ENCODE data around the gene KAZN. TPM values are rescaled to one million over a fixed set of nuclear protein-coding genes. Genes with fewer than 3 reads are reported as not detected.

The KAZN gene
- total and polyA plus RNA-seq, 4 experiments from 2014 or later = 0.08 to 0.47 TPM; not detected in 2

DNA sequence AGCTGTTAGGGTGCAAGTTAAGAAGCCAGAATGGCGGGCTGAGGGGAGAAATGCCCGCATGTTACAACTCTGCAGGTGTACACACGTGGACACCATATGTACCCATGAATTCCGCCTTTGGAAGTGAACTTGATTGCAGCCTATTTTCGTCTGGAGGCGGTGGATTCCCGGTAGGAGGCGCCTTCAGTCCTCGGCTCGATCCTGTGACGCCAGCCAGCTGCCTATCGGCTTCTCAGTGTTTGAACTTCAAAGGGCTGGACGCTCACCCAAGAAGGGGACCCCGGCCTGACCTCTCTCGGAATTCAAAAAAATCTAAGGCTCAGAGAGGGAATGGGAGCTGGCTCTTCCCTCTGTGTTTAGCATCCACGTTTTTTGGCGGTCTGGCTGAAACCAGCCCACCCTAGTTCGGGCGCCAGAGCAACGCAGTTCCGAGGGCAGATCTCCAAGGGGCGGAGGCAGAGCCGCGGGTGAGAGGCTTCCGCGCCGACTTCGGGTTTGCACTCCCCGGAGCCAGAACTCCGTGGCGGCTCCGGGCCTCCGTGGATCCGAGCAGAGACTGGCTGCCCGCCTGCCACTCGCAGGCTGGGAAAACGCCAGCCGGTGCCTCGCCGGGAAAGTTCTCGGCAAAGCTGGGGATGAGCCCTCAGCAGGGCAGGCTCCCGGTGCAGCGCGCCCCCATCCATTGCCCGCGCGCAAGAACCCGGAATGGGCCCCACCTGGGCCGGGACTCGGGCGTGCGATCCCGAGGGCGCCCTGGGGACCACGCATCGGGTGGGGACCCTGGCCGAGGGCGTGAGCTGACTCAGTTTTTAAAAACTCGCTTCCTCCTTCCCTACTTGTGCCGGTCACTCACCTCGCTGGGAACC, 554.1 kb downstream of the KAZN start:
- H3K4me3 Mint-ChIP-seq = peak overlapping the region in 7 of 8 donors; percentile 24 to 78 (median 70)
- H3K27ac ChIP-seq (ENCODE audit: low read depth, low read length) = no peak overlapping the region
- no peak overlapping the region for H3K27ac Mint-ChIP-seq
- H3K4me1 ChIP-seq (ENCODE audit: insufficient read depth, low read length) = peaks cover 24% of the 10 kb centered on the region
- peaks cover 0 to 3% of the 10 kb centered on the region in 2 donors for H3K36me3 Mint-ChIP-seq
- H3K36me3 ChIP-seq (ENCODE audit: insufficient read depth, low read length) = no peaks in the 10 kb centered on the region
- intact Hi-C loops (cut with micrococcal nuclease) = no loop called here
- POLR2A ChIA-PET (ENCODE audit: partially characterized antibody) = no interaction called here
- peaks cover 12% of the 10 kb centered on the region for H3K27me3 ChIP-seq (ENCODE audit: insufficient read depth, low read length)
- DNase-seq = no peak
- H3K9me3 Mint-ChIP-seq = peaks cover 0 to 5% (median under 1%) of the 10 kb centered on the region in 8 donors
- CTCF ChIA-PET (ENCODE audit: partially characterized antibody) = no interaction called here
- peaks cover 40 to 44% of the 10 kb centered on the region in 2 donors for H3K27me3 Mint-ChIP-seq
- peaks cover 8 to 40% (median 21%) of the 10 kb centered on the region in 4 donors for H3K4me1 Mint-ChIP-seq
- H3K9me3 ChIP-seq (ENCODE audit: control insufficient read depth in 1 of 2, low read length in 2 of 2) = no peaks in the 10 kb centered on the region
- no peak overlapping the region for H3K4me3 ChIP-seq (ENCODE audit: low read length in 2 of 2)

DNA sequence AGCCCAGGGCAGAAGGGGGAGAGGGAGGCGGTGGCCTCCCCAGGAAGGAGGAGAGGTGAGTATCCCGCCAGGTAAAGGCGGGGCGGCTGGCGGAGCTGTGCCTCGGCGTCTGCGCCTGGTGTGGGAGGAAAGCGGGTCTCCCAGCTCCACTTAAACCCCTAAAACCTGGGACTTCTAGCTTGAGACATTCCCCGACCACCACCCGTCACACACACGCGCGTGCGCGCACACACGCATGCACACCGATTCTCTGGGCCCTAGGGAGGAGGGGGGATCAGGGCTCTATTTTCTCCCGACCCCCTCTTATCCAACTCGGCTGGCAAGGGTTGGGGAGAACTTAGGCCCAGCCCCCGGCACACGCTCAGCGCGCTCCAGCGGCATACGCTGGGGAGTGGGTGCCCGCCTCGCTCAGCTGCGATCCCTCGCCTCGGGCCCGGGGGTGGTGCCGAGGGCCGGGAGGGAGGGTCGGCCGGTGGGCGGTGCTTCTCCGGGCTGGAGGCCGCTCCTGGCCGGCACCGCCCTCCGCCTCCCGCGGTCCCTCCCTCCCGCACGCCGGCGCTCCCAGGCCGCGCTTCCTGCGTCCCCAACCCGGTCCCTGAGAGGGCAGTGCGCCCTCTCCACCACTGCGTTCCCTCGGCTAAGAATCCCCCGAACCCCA, 554.8 kb downstream of the KAZN start, which contains the start of gene TMEM51:
TSS of gene TMEM51 (plus strand) at position 564 of the 658 bp plus-strand sequence. CDS start 61,341 bp downstream, outside the sequence.
- H3K27me3 ChIP-seq (ENCODE audit: insufficient read depth, low read length) = peaks cover 12% of the 10 kb centered on the region
- peaks cover 24% of the 10 kb centered on the region for H3K4me1 ChIP-seq (ENCODE audit: insufficient read depth, low read length)
- peak within 1 kb of the TSS in 1 of 7 donors; percentile 32 for H3K27ac Mint-ChIP-seq
- H3K9me3 Mint-ChIP-seq = peaks cover 0 to 5% (median under 1%) of the 10 kb centered on the region in 8 donors
- no peaks in the 10 kb centered on the region for H3K9me3 ChIP-seq (ENCODE audit: control insufficient read depth in 1 of 2, low read length in 2 of 2)
- CTCF ChIA-PET (ENCODE audit: partially characterized antibody) = interaction anchor here (1.3 kb wide), 1 partner anchor 24 kb away, joined by 3 read pairs; no protein-coding TSS in a partner anchor
- H3K4me1 Mint-ChIP-seq = peaks cover 8 to 40% (median 22%) of the 10 kb centered on the region in 4 donors
- peak within 1 kb of the TSS; percentile 52 to 85 (median 72) for H3K4me3 Mint-ChIP-seq
- H3K27ac ChIP-seq (ENCODE audit: low read depth, low read length) = no peak within 1 kb of the TSS
- intact Hi-C loops (cut with micrococcal nuclease) = no loop called here
- no peaks in the 10 kb centered on the region for H3K36me3 ChIP-seq (ENCODE audit: insufficient read depth, low read length)
- H3K36me3 Mint-ChIP-seq = peaks cover 0 to 3% of the 10 kb centered on the region in 2 donors
- peaks cover 33 to 38% of the 10 kb centered on the region in 2 donors for H3K27me3 Mint-ChIP-seq
- no peak for DNase-seq
- POLR2A ChIA-PET (ENCODE audit: partially characterized antibody) = no interaction called here
- H3K4me3 ChIP-seq (ENCODE audit: low read length in 2 of 2) = no peak within 1 kb of the TSS

DNA sequence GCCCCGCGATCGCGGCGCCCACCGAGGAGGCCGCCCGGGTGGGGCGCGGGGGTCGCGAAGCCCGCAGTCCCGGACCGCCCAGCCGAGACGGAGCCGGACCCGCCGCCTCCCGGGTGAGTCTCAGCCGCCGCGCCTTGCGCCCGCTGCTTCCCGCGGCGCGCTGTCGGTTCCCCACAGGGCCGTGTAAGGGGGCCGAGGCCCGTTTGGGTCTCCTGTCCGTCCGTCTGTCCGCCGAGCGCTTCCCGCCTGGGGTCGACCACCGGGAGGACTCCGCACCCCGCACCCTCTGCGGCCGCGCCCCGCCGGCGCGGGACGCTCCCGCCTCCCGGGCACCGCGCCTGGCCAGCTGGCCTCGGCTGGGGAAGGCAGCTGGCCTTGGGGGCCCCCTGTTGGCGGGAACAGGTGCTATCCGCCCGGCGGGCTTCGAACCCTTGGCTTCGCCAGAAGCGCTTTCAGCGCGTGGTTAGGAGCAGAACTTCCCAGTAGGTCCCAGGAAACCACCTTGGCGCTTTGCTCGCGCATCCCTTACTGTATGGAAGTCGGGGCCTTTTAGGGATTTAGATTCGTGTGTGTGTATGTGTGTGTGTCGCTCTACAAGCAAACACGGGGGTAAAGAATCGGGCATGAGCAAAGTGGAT, 555.5 kb downstream of the KAZN start:
- H3K36me3 Mint-ChIP-seq = peaks cover 0 to 3% of the 10 kb centered on the region in 2 donors

DNA sequence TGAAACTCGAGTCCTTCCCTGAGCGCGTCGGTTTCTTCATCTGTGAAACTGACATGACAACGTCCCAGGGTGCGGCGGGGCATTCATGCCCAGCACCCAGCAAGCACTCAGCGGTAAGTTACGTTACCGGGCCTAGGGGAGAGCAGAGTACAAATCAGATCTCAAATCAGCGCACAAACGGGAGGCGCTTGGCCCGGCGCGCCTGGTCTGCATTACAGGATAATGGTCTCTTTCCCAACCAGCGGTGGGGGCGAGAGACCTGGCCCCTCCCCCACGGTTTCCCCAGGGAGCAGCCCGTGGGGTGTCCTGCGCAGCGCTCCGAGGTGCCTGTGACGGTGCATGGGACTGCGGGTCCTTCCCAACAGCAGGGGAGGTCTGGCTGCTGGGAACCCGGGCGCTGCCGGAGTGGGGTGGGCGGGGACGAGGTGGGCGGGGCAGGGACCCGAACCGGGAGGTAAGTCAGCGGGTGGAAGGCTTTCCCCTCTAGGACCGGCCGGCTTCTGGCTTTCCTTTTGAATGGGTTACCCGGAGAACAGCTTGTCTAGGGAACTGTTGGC, 556.1 kb downstream of the KAZN start:
- no peak for DNase-seq
- H3K27ac Mint-ChIP-seq = no peak overlapping the region
- intact Hi-C loops (cut with micrococcal nuclease) = no loop called here
- H3K9me3 ChIP-seq (ENCODE audit: control insufficient read depth in 1 of 2, low read length in 2 of 2) = no peaks in the 10 kb centered on the region
- H3K4me3 ChIP-seq (ENCODE audit: low read length in 2 of 2) = no peak overlapping the region
- H3K36me3 Mint-ChIP-seq = peaks cover 0 to 3% of the 10 kb centered on the region in 2 donors
- peaks cover 24% of the 10 kb centered on the region for H3K4me1 ChIP-seq (ENCODE audit: insufficient read depth, low read length)
- CTCF ChIA-PET (ENCODE audit: partially characterized antibody) = interaction anchor here (1.1 to 1.3 kb wide), 2 partner anchors 25 to 26 kb away, joined by 3 read pairs; no protein-coding TSS in a partner anchor
- peaks cover 28 to 34% of the 10 kb centered on the region in 2 donors for H3K27me3 Mint-ChIP-seq
- H3K27me3 ChIP-seq (ENCODE audit: insufficient read depth, low read length) = peaks cover 12% of the 10 kb centered on the region
- H3K36me3 ChIP-seq (ENCODE audit: insufficient read depth, low read length) = no peaks in the 10 kb centered on the region
- H3K4me1 Mint-ChIP-seq = peaks cover 8 to 40% (median 22%) of the 10 kb centered on the region in 4 donors
- no peak overlapping the region for H3K27ac ChIP-seq (ENCODE audit: low read depth, low read length)
- H3K4me3 Mint-ChIP-seq = peak overlapping the region; percentile 22 to 85 (median 70)
- POLR2A ChIA-PET (ENCODE audit: partially characterized antibody) = no interaction called here
- peaks cover 0 to 5% (median under 1%) of the 10 kb centered on the region in 8 donors for H3K9me3 Mint-ChIP-seq

More for the DNA sequence above, 555.5 kb downstream of the KAZN start:
- Histone ChIP-seq H3K27me3 (ENCODE audit: insufficient read depth, low read length) (peaks cover 12% of the 10 kb centered on the region), H3K4me3 (ENCODE audit: low read length in 2 of 2) (no peak overlapping the region), H3K9me3 (ENCODE audit: control insufficient read depth in 1 of 2, low read length in 2 of 2) (no peaks in the 10 kb centered on the region), H3K27ac (ENCODE audit: low read depth, low read length) (no peak overlapping the region), H3K36me3 (ENCODE audit: insufficient read depth, low read length) (no peaks in the 10 kb centered on the region), H3K4me1 (ENCODE audit: insufficient read depth, low read length) (peaks cover 24% of the 10 kb centered on the region)
- ChIA-PET POLR2A (ENCODE audit: partially characterized antibody) (no interaction called here), CTCF (ENCODE audit: partially characterized antibody) (interaction anchor here (1.3 kb wide), 1 partner anchor 25 kb away, joined by 3 read pairs; no protein-coding TSS in a partner anchor)
- DNase-seq = no peak
- Mint-ChIP-seq H3K4me3 (peak overlapping the region; percentile 22 to 85 (median 70)), H3K27ac (peak overlapping the region in 1 of 7 donors; percentile 32), H3K9me3 (peaks cover 0 to 5% (median under 1%) of the 10 kb centered on the region in 8 donors), H3K27me3 (peaks cover 29 to 35% of the 10 kb centered on the region in 2 donors), H3K4me1 (peaks cover 8 to 40% (median 22%) of the 10 kb centered on the region in 4 donors)
- intact Hi-C loops (cut with micrococcal nuclease) = no loop called here

DNA sequence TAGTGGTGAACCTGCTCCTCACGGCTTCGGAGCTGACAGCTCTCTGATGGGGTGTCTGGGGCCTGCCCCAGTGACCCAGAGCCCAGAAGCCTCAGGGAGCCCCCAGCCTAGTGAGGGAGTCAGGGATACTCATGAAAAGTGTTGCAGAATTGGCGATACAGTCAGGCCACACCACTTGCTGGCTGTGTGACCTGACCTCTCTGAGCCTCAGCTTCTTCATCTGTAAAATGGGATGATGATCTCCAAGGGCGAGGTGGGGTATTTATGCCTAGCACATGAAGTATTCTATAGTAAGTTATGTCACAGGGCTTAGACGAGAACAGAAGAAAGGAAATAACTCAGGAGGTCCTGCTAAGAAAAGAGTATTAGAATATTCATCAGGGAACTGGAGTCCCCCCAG, 556.7 kb downstream of the KAZN start:
- Mint-ChIP-seq H3K9me3 (peaks cover 0 to 5% (median under 1%) of the 10 kb centered on the region in 8 donors), H3K4me3 (peak overlapping the region in 7 of 8 donors; percentile 55 to 83 (median 77)), H3K27ac (no peak overlapping the region), H3K4me1 (peaks cover 8 to 40% (median 22%) of the 10 kb centered on the region in 4 donors), H3K27me3 (peaks cover 23 to 29% of the 10 kb centered on the region in 2 donors), H3K36me3 (peaks cover 0 to 3% of the 10 kb centered on the region in 2 donors)
- no peaks in the 10 kb centered on the region for H3K9me3 ChIP-seq (ENCODE audit: control insufficient read depth in 1 of 2, low read length in 2 of 2)
- peaks cover 12% of the 10 kb centered on the region for H3K27me3 ChIP-seq (ENCODE audit: insufficient read depth, low read length)
- H3K36me3 ChIP-seq (ENCODE audit: insufficient read depth, low read length) = no peaks in the 10 kb centered on the region
- peaks cover 24% of the 10 kb centered on the region for H3K4me1 ChIP-seq (ENCODE audit: insufficient read depth, low read length)
- intact Hi-C loops (cut with micrococcal nuclease) = no loop called here
- H3K4me3 ChIP-seq (ENCODE audit: low read length in 2 of 2) = no peak overlapping the region
- no peak for DNase-seq
- no peak overlapping the region for H3K27ac ChIP-seq (ENCODE audit: low read depth, low read length)
- CTCF ChIA-PET (ENCODE audit: partially characterized antibody) = interaction anchor here (1.1 kb wide), 1 partner anchor 27 kb away, joined by 3 read pairs; no protein-coding TSS in a partner anchor
- POLR2A ChIA-PET (ENCODE audit: partially characterized antibody) = no interaction called here

DNA sequence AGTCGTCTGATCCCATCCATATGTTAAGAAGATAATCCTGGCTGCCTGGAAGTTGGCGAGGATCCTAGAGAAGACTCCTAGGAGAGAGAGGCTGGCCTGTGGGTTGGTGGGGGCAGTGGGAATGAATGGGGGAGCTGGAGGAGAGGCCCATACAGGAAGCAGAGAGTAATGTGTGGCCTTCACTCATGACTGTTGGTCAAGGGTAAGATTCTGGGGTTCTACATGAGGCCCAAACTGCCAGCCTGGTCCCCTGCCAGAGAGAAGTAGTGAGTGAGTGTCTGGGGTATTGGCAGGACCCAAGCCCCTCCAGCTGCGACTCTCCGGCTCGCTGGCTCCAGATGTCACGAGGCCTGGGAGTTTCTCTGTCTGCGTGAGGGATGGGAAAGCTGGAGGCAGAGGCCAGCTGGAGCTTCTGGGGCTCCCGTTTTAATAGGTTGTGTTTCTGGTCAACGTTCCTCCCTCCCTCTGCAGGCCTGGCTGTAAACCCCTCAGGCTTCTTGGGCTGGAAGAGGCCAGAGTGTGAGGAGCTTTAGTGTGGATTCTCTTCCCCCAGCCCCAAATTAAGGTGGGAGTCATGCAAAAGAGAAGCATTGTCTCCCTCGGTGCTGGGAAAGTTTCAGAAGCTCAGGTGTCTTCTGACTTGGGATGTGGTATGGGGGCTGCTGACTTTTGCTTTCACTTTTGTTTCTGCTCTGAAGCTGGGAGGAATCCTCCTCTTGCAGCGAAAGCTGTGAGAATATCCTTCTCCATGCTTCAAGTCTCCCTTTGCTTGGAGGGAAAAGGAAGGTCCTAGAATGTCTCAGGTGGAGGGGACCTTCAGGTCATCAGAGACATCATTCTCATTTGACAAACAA, 557.6 kb downstream of the KAZN start:
- intact Hi-C loops (cut with micrococcal nuclease) = no loop called here
- POLR2A ChIA-PET (ENCODE audit: partially characterized antibody) = no interaction called here
- H3K9me3 ChIP-seq (ENCODE audit: control insufficient read depth in 1 of 2, low read length in 2 of 2) = no peaks in the 10 kb centered on the region

More for the DNA sequence above, 557.6 kb downstream of the KAZN start:
- Histone ChIP-seq H3K4me3 (ENCODE audit: low read length in 2 of 2) (no peak overlapping the region), H3K27me3 (ENCODE audit: insufficient read depth, low read length) (peaks cover 12% of the 10 kb centered on the region), H3K27ac (ENCODE audit: low read depth, low read length) (no peak overlapping the region), H3K36me3 (ENCODE audit: insufficient read depth, low read length) (no peaks in the 10 kb centered on the region), H3K4me1 (ENCODE audit: insufficient read depth, low read length) (peaks cover 24% of the 10 kb centered on the region)
- CTCF ChIA-PET (ENCODE audit: partially characterized antibody) = interaction anchor here (1.9 kb wide), 1 partner anchor 28 kb away, joined by 8 read pairs; no protein-coding TSS in a partner anchor
- Mint-ChIP-seq H3K4me1 (peaks cover 8 to 40% (median 22%) of the 10 kb centered on the region in 4 donors), H3K27me3 (peaks cover 21 to 26% of the 10 kb centered on the region in 2 donors), H3K9me3 (no peaks in the 10 kb centered on the region), H3K27ac (peak overlapping the region in 4 of 7 donors; percentile 3 to 70 (median 44)), H3K4me3 (peak overlapping the region in 7 of 8 donors; percentile 60 to 83 (median 77)), H3K36me3 (no peaks in the 10 kb centered on the region)
- no peak for DNase-seq
